HepG2 (cell line): Measurements from ENCODE around the gene UBE2M. TPM values are rescaled to one million over a fixed set of nuclear protein-coding genes. Genes with fewer than 3 reads are reported as not detected.

ENCODE experiments used
- ATAC-seq: fragments of 200-7000 bp; cut with Tn5 transposase; 3 replicates; pipeline ENCODE4 v1.9.1; 2020; ENCODE audit warnings: mild to moderate bottlenecking, moderate library complexity
- BruUV-seq: library from RNA; stranded (reverse); fragments of 400-500 nt; replicated peaks from 2 replicates; lab custom pipeline; 2021; lab: Mats Ljungman, UMichigan
- CTCF ChIA-PET: fragments of 300-600 bp; formaldehyde crosslinking; extraction: SDS; loops from one replicate; lab custom pipeline; 2021; ENCODE audit warnings: low total read pairs, inconsistent platforms, low intra/inter-chr PET ratio; lab: Yijun Ruan, JAX
- POLR2A ChIA-PET: fragments of 350-600 bp; sonication (Branson Sonifier 250); formaldehyde crosslinking; loops from one replicate; lab custom pipeline; 2020; ENCODE audit warnings: antibody characterized with exemption, inconsistent platforms; lab: Yijun Ruan, JAX
- DNase-seq: peaks from one replicate; pipeline ENCODE4 v3.0.0-alpha.2; 2015; ENCODE audit warnings: low spot score
- FAIRE-seq: peaks from 3 replicates; lab custom pipeline; 2011; peaks lifted over from hg19 to GRCh38; lab: Jason Lieb, UNC
- H2AFZ ChIP-seq: one replicate; pipeline ENCODE4 v1.6.1; 2011; ENCODE audit warnings: low read length, inconsistent platforms
- H3K27ac ChIP-seq: fragments of 300-600 bp; 3 replicates; pipeline ENCODE4 v1.8.0; 2011; ENCODE audit warnings: mixed run types, mild to moderate bottlenecking, mixed read lengths, low read length, inconsistent platforms; ENCODE audit not compliant: insufficient read depth; ENCODE audit errors: extremely low read length
- H3K27me3 ChIP-seq, 2 experiments: fragments of 200-600 bp in 1 of 2; 2 replicates in 1 of 2; 3 replicates in 1 of 2; pipeline versions ENCODE4 v1.6.0 to v1.8.0; 2011; ENCODE audit warnings: low read length in 2 of 2, mild to moderate bottlenecking in 2 of 2, moderate library complexity in 2 of 2, inconsistent platforms in 1 of 2; ENCODE audit not compliant: insufficient read depth in 2 of 2, control insufficient read depth in 1 of 2
- H3K36me3 ChIP-seq, 2 experiments: fragments of 200-600 bp in 1 of 2; replicated peaks in 1 of 2; 2 replicates in 1 of 2; 3 replicates in 1 of 2; pipeline versions ENCODE4 v1.5.1 to v1.8.0; 2011; ENCODE audit warnings: low read length in 2 of 2, inconsistent platforms in 1 of 2; ENCODE audit not compliant: insufficient read depth in 2 of 2, control insufficient read depth in 1 of 2
- H3K4me1 ChIP-seq: 2 replicates; pipeline ENCODE4 v1.5.1; 2012; ENCODE audit warnings: low read length, inconsistent platforms; ENCODE audit not compliant: insufficient read depth
- H3K4me2 ChIP-seq: 2 replicates; pipeline ENCODE4 v1.6.0; 2011; ENCODE audit warnings: low read depth, low read length, inconsistent platforms
- H3K4me3 ChIP-seq, 3 experiments: fragments of 200-600 bp in 1 of 3; sonication (generic), shearing (Covaris generic) in 1 of 3; replicated peaks in 1 of 3; 2 replicates each; pipeline ENCODE4 v1.5.1; 2011 to 2016; ENCODE audit warnings: low read length in 3 of 3, inconsistent platforms in 2 of 3, low read depth in 2 of 3, mild to moderate bottlenecking in 2 of 3, control low read depth in 1 of 3, mixed read lengths in 1 of 3; ENCODE audit not compliant: insufficient read depth in 1 of 3
- H3K79me2 ChIP-seq: one replicate; pipeline ENCODE4 v1.6.1; 2011; ENCODE audit warnings: low read length, inconsistent platforms; ENCODE audit not compliant: insufficient read depth
- H3K9ac ChIP-seq: 2 replicates; pipeline ENCODE4 v1.6.0; 2011; ENCODE audit warnings: mild to moderate bottlenecking, low read depth, low read length, inconsistent platforms; ENCODE audit not compliant: insufficient read depth
- H3K9me3 ChIP-seq: 2 replicates; pipeline ENCODE4 v1.5.1; 2012; ENCODE audit warnings: mild to moderate bottlenecking, low read length
- H4K20me1 ChIP-seq: 2 replicates; pipeline ENCODE4 v1.6.0; 2011; ENCODE audit warnings: inconsistent platforms, mild to moderate bottlenecking, low read length, moderate library complexity; ENCODE audit not compliant: insufficient read depth
- BHLHE40 ChIP-seq: IDR thresholded peaks from 2 replicates; pipeline ENCODE4 v1.6.1; 2011; ENCODE audit warnings: low read length, improper control_type of control experiment
- DNMT1 ChIP-seq: sonication (generic); formaldehyde crosslinking; IDR thresholded peaks from 2 replicates; pipeline ENCODE4 v1.5.1; 2020; ENCODE audit warnings: mild to moderate bottlenecking, missing genetic modification reagents
- ESRRA ChIP-seq: sonication (generic); formaldehyde crosslinking; IDR thresholded peaks from 2 replicates; pipeline ENCODE4 v1.5.1; 2020; ENCODE audit warnings: mild to moderate bottlenecking, low read depth, missing genetic modification reagents
- KDM2A ChIP-seq: sonication (generic); formaldehyde crosslinking; IDR thresholded peaks from 2 replicates; pipeline ENCODE4 v1.4.0; 2020; ENCODE audit warnings: low read depth, missing genetic modification reagents, borderline replicate concordance
- KMT2B ChIP-seq: IDR thresholded peaks from 2 replicates; pipeline ENCODE4 v1.6.1; 2016; ENCODE audit warnings: missing genetic modification reagents, missing compliant biosample characterization
- NCOR1 ChIP-seq: fragments of 200-600 bp; sonication (generic); IDR thresholded peaks from 2 replicates; pipeline ENCODE4 v1.7.0; 2017; ENCODE audit warnings: antibody characterized with exemption, low read length, borderline replicate concordance
- ZNF251 ChIP-seq: sonication (generic); formaldehyde crosslinking; IDR thresholded peaks from 2 replicates; pipeline ENCODE4 v1.9.0; 2021; ENCODE audit warnings: mild to moderate bottlenecking, missing genetic modification reagents
- ZNF496 ChIP-seq: sonication (generic); formaldehyde crosslinking; IDR thresholded peaks from 2 replicates; pipeline ENCODE4 v1.8.1; 2023; ENCODE audit warnings: mild to moderate bottlenecking, moderate library complexity, missing genetic modification reagents; ENCODE audit not compliant: insufficient replicate concordance
- WGBS: methylation state at CpG from one replicate; pipeline ENCODE4 v1.1.6; 2017; ENCODE audit warnings: low lambda C conversion rate; 5-methylcytosine and 5-hydroxymethylcytosine counted together
- in situ Hi-C: cut with HindIII; loops from 2 replicates; pipeline ENCODE4 v1.10.0; 2017; ENCODE audit warnings: low pct_unique_long_range_greater_than_20kb; ENCODE audit not compliant: extremely low pct_ligation_motif_present
- intact Hi-C: fragments of 100-400 bp; cut with micrococcal nuclease; formaldehyde crosslinking; loops from one replicate; pipeline ENCODE4 v1.10.0; 2022; ENCODE audit not compliant: unreplicated experiment
- polyA plus RNA-seq, 8 experiments: library from polyadenylated mRNA; depleted of rRNA in 3 of 8; stranded (reverse) in 7 of 8; unstranded in 1 of 8; fragments of >200 nt; fragmentation: Illumina TruSeq in 4 of 8; extraction: Trizol in 4 of 8; gene quantifications; 2 replicates each; pipeline versions ENCODE4 v1.2.1 to v1.2.3, GENCODE V29; 2011 to 2016; ENCODE audit warnings: low read depth in 4 of 8, missing spikeins in 1 of 8, mixed read lengths in 1 of 8; ENCODE audit not compliant: insufficient read depth in 1 of 8
- total RNA-seq, 5 experiments: library from RNA; depleted of rRNA; stranded (reverse); fragments of >200 nt; fragmentation: Illumina TruSeq; extraction: Trizol; gene quantifications; 2 replicates each; pipeline ENCODE4 v1.2.3, GENCODE V29; 2016; ENCODE audit warnings: low read depth in 1 of 5
- TF ChIP-seq, protein P1 (sequence below): sonication (generic); formaldehyde crosslinking; IDR thresholded peaks from 2 replicates; pipeline ENCODE4 v1.8.1; 2023; ENCODE audit warnings: mild to moderate bottlenecking, missing genetic modification reagents
- TF ChIP-seq, protein P2 (sequence below): sonication (generic); formaldehyde crosslinking; conservative IDR thresholded peaks from 2 replicates; pipeline ENCODE4 v1.4.0; 2020; ENCODE audit warnings: missing genetic modification reagents

UBE2M gene
- total and polyA plus RNA-seq, 2 of the 13 experiments (the other 11 are each of a cell fraction or from before 2014, with no cell fraction given): 36.2 to 50.3 TPM

DNA sequence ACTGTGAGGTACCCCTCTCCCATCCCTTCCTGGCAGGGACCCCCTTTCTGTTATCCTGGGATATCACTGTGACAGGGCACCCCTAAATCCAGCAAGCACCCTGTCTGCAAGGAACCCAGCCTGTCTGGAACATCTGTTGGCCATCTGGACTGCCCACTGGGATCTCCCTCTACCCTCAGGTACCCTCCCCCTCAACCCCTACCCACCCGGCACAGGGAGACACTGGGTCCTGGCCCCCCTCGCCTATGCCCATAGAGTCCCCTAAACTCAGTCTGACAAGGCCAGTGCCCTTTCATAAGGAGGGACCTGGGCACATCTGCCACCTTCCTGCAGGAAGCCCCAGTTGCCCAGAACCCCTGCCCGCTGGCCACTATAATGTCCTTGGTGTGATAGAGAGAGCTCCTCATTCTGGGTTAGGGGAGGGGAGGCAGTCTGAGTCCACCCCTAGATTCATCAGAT, 43.8 kb downstream of the UBE2M start:
- H3K36me3 ChIP-seq: peaks cover 5 to 6% of the 10 kb centered on the region in 2 experiments; a peak in 4 of 5 replicates
- ChIA-PET CTCF (no interaction called here), POLR2A (interaction anchor here (0.8 to 5.8 kb wide), 12 partner anchors 10 to 106 kb away, joined by 3 to 44 read pairs (median 4); partner anchors contain the start of genes CHMP2A, TRIM28, UBE2M and ZNF446)
- no peak for DNase-seq
- in situ Hi-C loops: no loop called here
- H4K20me1 ChIP-seq: no peaks in the 10 kb centered on the region
- peak overlapping the region; percentile 69 for H3K27ac ChIP-seq
- intact Hi-C loops: loop anchor here (5.0 kb wide), 1 partner anchor 187 kb away; the partner anchor contains the start of gene ZSCAN22
- H3K27me3 ChIP-seq: no peaks in the 10 kb centered on the region; a peak in 1 of 5 replicates
- H3K79me2 ChIP-seq: peaks cover 25% of the 10 kb centered on the region
- TF ChIP-seq ZNF496 (CRISPR knock-in tag): no peak
- TF ChIP-seq, protein P1, sequence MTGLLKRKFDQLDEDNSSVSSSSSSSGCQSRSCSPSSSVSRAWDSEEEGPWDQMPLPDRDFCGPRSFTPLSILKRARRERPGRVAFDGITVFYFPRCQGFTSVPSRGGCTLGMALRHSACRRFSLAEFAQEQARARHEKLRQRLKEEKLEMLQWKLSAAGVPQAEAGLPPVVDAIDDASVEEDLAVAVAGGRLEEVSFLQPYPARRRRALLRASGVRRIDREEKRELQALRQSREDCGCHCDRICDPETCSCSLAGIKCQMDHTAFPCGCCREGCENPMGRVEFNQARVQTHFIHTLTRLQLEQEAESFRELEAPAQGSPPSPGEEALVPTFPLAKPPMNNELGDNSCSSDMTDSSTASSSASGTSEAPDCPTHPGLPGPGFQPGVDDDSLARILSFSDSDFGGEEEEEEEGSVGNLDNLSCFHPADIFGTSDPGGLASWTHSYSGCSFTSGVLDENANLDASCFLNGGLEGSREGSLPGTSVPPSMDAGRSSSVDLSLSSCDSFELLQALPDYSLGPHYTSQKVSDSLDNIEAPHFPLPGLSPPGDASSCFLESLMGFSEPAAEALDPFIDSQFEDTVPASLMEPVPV (CRISPR knock-in tag): 0 out of 2 replicates have a peak, but pooled peaks have one; percentile 2
- no peak for FAIRE-seq
- WGBS: 51% methylated on average over 3 of the region's 3 CpGs
- no TSS peak for BruUV-seq
- H3K4me2 ChIP-seq: peak overlapping the region; percentile 100
- H3K4me3 ChIP-seq: peak overlapping the region; percentile 36 to 81 (median 69)
- no peaks in the 10 kb centered on the region for H3K9me3 ChIP-seq
- ATAC-seq: no peak
- H2AFZ ChIP-seq: no peak overlapping the region
- peaks cover 69% of the 10 kb centered on the region for H3K4me1 ChIP-seq
- H3K9ac ChIP-seq: peak overlapping the region; percentile 80

DNA sequence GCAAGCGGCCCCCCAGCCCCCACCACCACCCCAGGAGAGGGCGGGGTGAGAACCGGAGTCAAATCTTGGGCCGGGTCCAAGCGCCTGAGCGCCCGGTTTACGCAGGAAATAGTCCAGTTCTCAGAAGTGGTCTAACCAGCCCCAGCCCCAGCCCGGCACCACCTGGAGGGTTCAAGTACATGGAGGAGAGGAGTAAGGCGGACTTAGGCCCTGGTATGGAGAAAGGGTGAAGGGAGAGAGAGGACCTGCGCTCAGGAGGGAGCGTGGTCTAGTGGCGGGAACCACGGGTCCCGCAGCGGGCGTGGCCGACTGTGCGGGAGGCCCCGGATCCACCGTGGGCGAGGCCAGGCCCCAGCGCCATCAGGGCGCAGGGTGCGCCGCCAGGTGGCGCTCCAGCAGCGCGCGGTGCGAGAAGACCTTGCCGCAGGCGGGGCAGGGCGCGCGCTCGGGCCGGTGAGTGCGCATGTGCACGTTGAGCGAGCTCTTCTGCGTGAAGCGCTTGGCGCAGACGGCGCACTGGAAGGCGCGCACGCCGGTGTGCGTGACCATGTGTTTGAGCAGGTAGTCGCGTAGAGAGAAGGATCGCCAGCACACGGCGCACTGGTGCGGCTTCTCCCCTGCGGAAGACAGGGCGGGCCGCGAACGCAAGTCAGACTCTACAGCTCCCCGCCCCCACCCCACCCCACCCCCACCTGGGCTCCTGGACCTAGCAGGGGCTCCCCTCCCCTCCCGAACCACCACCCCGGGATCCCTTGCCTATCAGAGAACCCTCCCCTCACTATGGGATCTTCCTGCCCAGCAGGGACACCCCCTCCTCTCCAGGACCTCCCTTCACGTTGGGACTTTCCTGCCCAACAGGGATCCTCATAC, 44.5 kb downstream of the UBE2M start:
- Histone ChIP-seq H3K4me1 (peaks cover 73% of the 10 kb centered on the region), H3K9ac (peak overlapping the region; percentile 80), H3K79me2 (peaks cover 25% of the 10 kb centered on the region), H4K20me1 (no peaks in the 10 kb centered on the region), H2AFZ (no peak overlapping the region), H3K9me3 (no peaks in the 10 kb centered on the region), H3K27ac (peak overlapping the region; percentile 79), H3K4me2 (peak overlapping the region; percentile 100), H3K36me3 (peaks cover 5 to 6% of the 10 kb centered on the region in 2 experiments; a peak in 4 of 5 replicates), H3K27me3 (no peaks in the 10 kb centered on the region; a peak in 1 of 5 replicates), H3K4me3 (peak overlapping the region; percentile 36 to 81 (median 69))
- no TSS peak for BruUV-seq
- DNase-seq (peak; percentile 88), ATAC-seq (peak; percentile 59), FAIRE-seq (peak; percentile 63)
- intact Hi-C loops (no loop called here), in situ Hi-C loops (no loop called here)
- ChIA-PET POLR2A (interaction anchor here (0.6 to 5.8 kb wide), 19 partner anchors 9 to 187 kb away, joined by 3 to 44 read pairs (median 4); partner anchors contain the start of genes CHMP2A, TRIM28, UBE2M and ZNF324), CTCF (no interaction called here)
- 72% methylated on average over 9 of the region's 66 CpGs for WGBS
- TF ChIP-seq KDM2A (CRISPR knock-in tag): peak; percentile 96
- peak; percentile 54; the same call in 1 of the 2 replicates for TF ChIP-seq BHLHE40
- no peak for TF ChIP-seq KMT2B (CRISPR knock-in tag)
- TF ChIP-seq DNMT1 (CRISPR knock-in tag): no peak
- no peak for TF ChIP-seq NCOR1
- peak; percentile 72 for TF ChIP-seq ESRRA
- TF ChIP-seq ZNF251: no peak
- TF ChIP-seq, protein P2, sequence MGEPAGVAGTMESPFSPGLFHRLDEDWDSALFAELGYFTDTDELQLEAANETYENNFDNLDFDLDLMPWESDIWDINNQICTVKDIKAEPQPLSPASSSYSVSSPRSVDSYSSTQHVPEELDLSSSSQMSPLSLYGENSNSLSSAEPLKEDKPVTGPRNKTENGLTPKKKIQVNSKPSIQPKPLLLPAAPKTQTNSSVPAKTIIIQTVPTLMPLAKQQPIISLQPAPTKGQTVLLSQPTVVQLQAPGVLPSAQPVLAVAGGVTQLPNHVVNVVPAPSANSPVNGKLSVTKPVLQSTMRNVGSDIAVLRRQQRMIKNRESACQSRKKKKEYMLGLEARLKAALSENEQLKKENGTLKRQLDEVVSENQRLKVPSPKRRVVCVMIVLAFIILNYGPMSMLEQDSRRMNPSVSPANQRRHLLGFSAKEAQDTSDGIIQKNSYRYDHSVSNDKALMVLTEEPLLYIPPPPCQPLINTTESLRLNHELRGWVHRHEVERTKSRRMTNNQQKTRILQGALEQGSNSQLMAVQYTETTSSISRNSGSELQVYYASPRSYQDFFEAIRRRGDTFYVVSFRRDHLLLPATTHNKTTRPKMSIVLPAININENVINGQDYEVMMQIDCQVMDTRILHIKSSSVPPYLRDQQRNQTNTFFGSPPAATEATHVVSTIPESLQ (CRISPR knock-in tag): no peak
